ENCODE results near the gene ZNF423. TPM values are rescaled to one million over a fixed set of nuclear protein-coding genes. Genes with fewer than 3 reads are reported as not detected.

The ZNF423 gene
- total RNA-seq, 2 donors from 2014 or later: 4.7 to 7.3 TPM

GRCh38 chr16:49630783-49631182 is 225.1 kb downstream of the ZNF423 start:
- no peak overlapping the region for H3K9ac ChIP-seq (ENCODE audit: low read depth in 2 of 2, low read length in 2 of 2)

GRCh38 chr16:49629851-49630250 is 226.1 kb downstream of the ZNF423 start:
- TF ChIP-seq CTCF (IDR thresholded peaks at IDR 0.05): no peak
- no peak overlapping the region for H3K4me3 ChIP-seq
- no peak overlapping the region for H3K9ac ChIP-seq (ENCODE audit: low read depth in 2 of 2, low read length in 2 of 2)
- no peaks in the 10 kb centered on the region for H3K9me3 ChIP-seq
- no peaks in the 10 kb centered on the region for H3K36me3 ChIP-seq
- no peak overlapping the region for H3K27ac ChIP-seq
- no peaks in the 10 kb centered on the region for H3K27me3 ChIP-seq
- DNase-seq: no peak
- intact Hi-C loops (cut with DNase I): no loop called here
- H3K4me1 ChIP-seq: no peaks in the 10 kb centered on the region

More at GRCh38 chr16:49630783-49631182, 225.1 kb downstream of the ZNF423 start:
- Histone ChIP-seq H3K27ac (no peak overlapping the region), H3K36me3 (no peaks in the 10 kb centered on the region), H3K4me3 (no peak overlapping the region), H3K9me3 (no peaks in the 10 kb centered on the region), H3K27me3 (no peaks in the 10 kb centered on the region), H3K4me1 (no peaks in the 10 kb centered on the region)
- no peak for TF ChIP-seq CTCF (IDR thresholded peaks at IDR 0.05)
- no peak for DNase-seq
- intact Hi-C loops (cut with DNase I): no loop called here

- Histone ChIP-seq H3K4me3 (no peak overlapping the region), H3K9me3 (no peaks in the 10 kb centered on the region), H3K27ac (no peak overlapping the region), H3K36me3 (no peaks in the 10 kb centered on the region), H3K27me3 (no peaks in the 10 kb centered on the region), H3K9ac (ENCODE audit: low read depth in 2 of 2, low read length in 2 of 2) (no peak overlapping the region), H3K4me1 (no peaks in the 10 kb centered on the region)
- no peak for TF ChIP-seq CTCF (IDR thresholded peaks at IDR 0.05)
- DNase-seq: no peak
- intact Hi-C loops (cut with DNase I): no loop called here
These were observed 227.8 kb downstream of the ZNF423 start for GRCh38 chr16:49628148-49628547.

- Histone ChIP-seq H3K4me3 (no peak overlapping the region), H3K4me1 (no peaks in the 10 kb centered on the region), H3K36me3 (no peaks in the 10 kb centered on the region), H3K9me3 (no peaks in the 10 kb centered on the region), H3K27ac (no peak overlapping the region), H3K9ac (ENCODE audit: low read depth in 2 of 2, low read length in 2 of 2) (no peak overlapping the region), H3K27me3 (no peaks in the 10 kb centered on the region)
- no peak for DNase-seq
- intact Hi-C loops (cut with DNase I): no loop called here
- TF ChIP-seq CTCF (IDR thresholded peaks at IDR 0.05): no peak
These were observed 230.4 kb downstream of the ZNF423 start for GRCh38 chr16:49625311-49626065.

GRCh38 chr16:49623501-49624266 is 232.2 kb downstream of the ZNF423 start:
- DNase-seq: no peak
- intact Hi-C loops (cut with DNase I): no loop called here
- no peak overlapping the region for H3K9ac ChIP-seq (ENCODE audit: low read depth in 2 of 2, low read length in 2 of 2)

More at GRCh38 chr16:49623501-49624266, 232.2 kb downstream of the ZNF423 start:
- Histone ChIP-seq H3K27me3 (no peaks in the 10 kb centered on the region), H3K9me3 (no peaks in the 10 kb centered on the region), H3K36me3 (no peaks in the 10 kb centered on the region), H3K4me1 (no peaks in the 10 kb centered on the region), H3K27ac (no peak overlapping the region), H3K4me3 (no peak overlapping the region)
- TF ChIP-seq CTCF (IDR thresholded peaks at IDR 0.05): no peak
